Measurements from ENCODE around the gene GUSB. TPM values are rescaled to one million over a fixed set of nuclear protein-coding genes. Genes with fewer than 3 reads are reported as not detected.

The GUSB gene
- total RNA-seq, 1 experiment from 2014 or later: 62.0 TPM

GRCh38 chr7:65968256-65969185 lies 13.5 kb downstream of the GUSB start:
- no peak overlapping the region for H2AK5ac ChIP-seq (ENCODE audit: insufficient read length, low read length)
- H3K4me1 Mint-ChIP-seq: no peaks in the 10 kb centered on the region
- H4K91ac ChIP-seq (ENCODE audit: insufficient read length, low read depth, low read length): no peak overlapping the region
- H3K4me2 ChIP-seq (ENCODE audit: insufficient read depth, insufficient read length, low read length): no peak overlapping the region
- H3K79me2 ChIP-seq (ENCODE audit: insufficient read depth, low read length): no peaks in the 10 kb centered on the region
- H4K8ac ChIP-seq (replicated peaks; ENCODE audit: insufficient read length, low read depth, low read length): no peak overlapping the region
- no peak overlapping the region for H3K9ac ChIP-seq (ENCODE audit: extremely low read depth, insufficient read length, low read length)
- H2BK120ac ChIP-seq (ENCODE audit: low read depth, low read length, poor library complexity, severe bottlenecking): no peak overlapping the region
- H3K23ac ChIP-seq (ENCODE audit: insufficient read length, low read depth, low read length): no peak overlapping the region
- H3K27me3 ChIP-seq (ENCODE audit: insufficient read depth, low read length): no peaks in the 10 kb centered on the region
- peaks cover 44 to 94% (median 82%) of the 10 kb centered on the region in 3 experiments; a peak in 6 of 7 replicates for H3K36me3 Mint-ChIP-seq (ENCODE audit: insufficient read depth in 1 of 3, low read depth in 3 of 3)
- no peak overlapping the region for H3T11ph ChIP-seq (ENCODE audit: low read length)
- H3K79me1 ChIP-seq (ENCODE audit: insufficient read depth, low read depth, low read length, poor library complexity, severe bottlenecking): no peaks in the 10 kb centered on the region
- H3K27me3 Mint-ChIP-seq (ENCODE audit: low read depth): no peaks in the 10 kb centered on the region
- H3K4me1 ChIP-seq (ENCODE audit: insufficient read depth, low read length): no peaks in the 10 kb centered on the region
- H3K18ac ChIP-seq (ENCODE audit: insufficient read length, low read depth, low read length): no peak overlapping the region
- H2BK20ac ChIP-seq (ENCODE audit: low read depth, low read length, poor library complexity, severe bottlenecking): no peak overlapping the region
- no peaks in the 10 kb centered on the region for H4K20me1 ChIP-seq (ENCODE audit: control insufficient read depth, insufficient read depth, insufficient read length)
- H2BK15ac ChIP-seq (ENCODE audit: low read depth, low read length): no peak overlapping the region
- no peak for DNase-seq
- no CpG with 5 or more reads among the region's 26 CpGs for WGBS (ENCODE audit: extremely low coverage, insufficient read length, low lambda C conversion rate)
- H3K4ac ChIP-seq (ENCODE audit: low read depth, low read length): no peak overlapping the region
- no peak overlapping the region for H3K4me3 Mint-ChIP-seq
- no peak overlapping the region for H3K14ac ChIP-seq (ENCODE audit: insufficient read depth, low read length)
- no peaks in the 10 kb centered on the region for H3K9me3 Mint-ChIP-seq
- H3K27ac ChIP-seq (ENCODE audit: insufficient read length, low read depth, low read length): no peak overlapping the region
- H2BK12ac ChIP-seq (ENCODE audit: insufficient read length, low read depth, low read length): no peak overlapping the region
- H2BK5ac ChIP-seq (ENCODE audit: insufficient read length, low read length): no peak overlapping the region
- no peak overlapping the region for H4K5ac ChIP-seq (ENCODE audit: insufficient read length, low read depth, low read length)
- H3K27ac Mint-ChIP-seq: peak overlapping the region in 2 of 3 experiments; percentile 36 to 93; a peak in 1 of 7 replicates
- H3K56ac ChIP-seq (ENCODE audit: insufficient read length, low read depth, low read length): no peak overlapping the region
- H3K23me2 ChIP-seq (ENCODE audit: insufficient read length, low read depth, low read length, poor library complexity, severe bottlenecking): no peaks in the 10 kb centered on the region
- no peak overlapping the region for H2AFZ ChIP-seq (ENCODE audit: low read length)
- no peak for TF ChIP-seq CTCF (conservative IDR thresholded peaks at IDR 0.05)
- H3K9me3 ChIP-seq (ENCODE audit: control insufficient read depth, low read depth, low read length): no peaks in the 10 kb centered on the region
